ELF-1 (cell line): ENCODE results near the gene GLI2.

ENCODE experiments used
- DNase-seq: peaks from one replicate; pipeline ENCODE4 v3.0.0-alpha.2; 2016; ENCODE audit warnings: low read depth, low spot score

The GLI2 gene

GRCh38 chr2:120770176-120770575 lies 34.5 kb downstream of the GLI2 start:
- no peak for DNase-seq

GRCh38 chr2:120770641-120771040 lies 35.0 kb downstream of the GLI2 start:
- no peak for DNase-seq

- DNase-seq: peak; percentile 69
These were observed 35.6 kb downstream of the GLI2 start for GRCh38 chr2:120771111-120771780.

- DNase-seq: no peak
These were observed 36.1 kb downstream of the GLI2 start for GRCh38 chr2:120771781-120772208.

GRCh38 chr2:120772261-120772660 lies 36.6 kb downstream of the GLI2 start:
- DNase-seq: no peak

GRCh38 chr2:120773186-120773800 lies 37.6 kb downstream of the GLI2 start:
- no peak for DNase-seq

GRCh38 chr2:120774557-120775160 lies 39.0 kb downstream of the GLI2 start:
- DNase-seq: no peak

- no peak for DNase-seq
These were observed 39.5 kb downstream of the GLI2 start for GRCh38 chr2:120775194-120775593.

GRCh38 chr2:120775801-120776589 lies 40.3 kb downstream of the GLI2 start:
- DNase-seq: no peak

- DNase-seq: no peak
These were observed 41.0 kb downstream of the GLI2 start for GRCh38 chr2:120776649-120777048.

GRCh38 chr2:120777170-120777751 lies 41.6 kb downstream of the GLI2 start:
- no peak for DNase-seq

GRCh38 chr2:120777787-120778186 lies 42.1 kb downstream of the GLI2 start:
- no peak for DNase-seq

- DNase-seq: no peak
These were observed 42.6 kb downstream of the GLI2 start for GRCh38 chr2:120778244-120778643.

GRCh38 chr2:120779781-120780283 lies 44.2 kb downstream of the GLI2 start:
- peak; percentile 68 for DNase-seq

- DNase-seq: no peak
These were observed 44.7 kb downstream of the GLI2 start for GRCh38 chr2:120780402-120780801.

- peak; percentile 68 for DNase-seq
These were observed 47.7 kb downstream of the GLI2 start for GRCh38 chr2:120783371-120783791.

- no peak for DNase-seq
These were observed 48.3 kb downstream of the GLI2 start for GRCh38 chr2:120783969-120784372.
